ENCODE results near the gene ALKBH1.
"Not testable (repeated sequence)": the region's sequence is repeated elsewhere in the genome, so short reads cannot be mapped to it uniquely, and the experiment has no call there.

Gene ALKBH1

GRCh38 chr14:77667331-77667730 lies 40.5 kb downstream of the ALKBH1 start:
- DNase-seq, result no peak

- DNase-seq, result no peak
These were observed 44.5 kb downstream of the ALKBH1 start for GRCh38 chr14:77663293-77663692.

GRCh38 chr14:77661562-77661961 lies 46.3 kb downstream of the ALKBH1 start:
- not testable (repeated sequence) for DNase-seq

GRCh38 chr14:77660754-77661153 lies 47.1 kb downstream of the ALKBH1 start:
- DNase-seq, result no peak

- DNase-seq, result no peak
These were observed 48.0 kb downstream of the ALKBH1 start for GRCh38 chr14:77659831-77660230.

GRCh38 chr14:77657280-77657679 lies 50.5 kb downstream of the ALKBH1 start:
- DNase-seq, result no peak

- no peak for DNase-seq
These were observed 53.8 kb downstream of the ALKBH1 start for GRCh38 chr14:77654001-77654441.

GRCh38 chr14:77649326-77649725 lies 58.5 kb downstream of the ALKBH1 start:
- no peak for DNase-seq

GRCh38 chr14:77648520-77649200 lies 59.2 kb downstream of the ALKBH1 start:
- DNase-seq, result no peak

- DNase-seq, result no peak
These were observed 60.0 kb downstream of the ALKBH1 start for GRCh38 chr14:77647853-77648252.

GRCh38 chr14:77646907-77647306 lies 60.9 kb downstream of the ALKBH1 start:
- no peak for DNase-seq

GRCh38 chr14:77645520-77646230 lies 62.1 kb downstream of the ALKBH1 start:
- DNase-seq, result no peak

- DNase-seq, result no peak
These were observed 65.4 kb downstream of the ALKBH1 start for GRCh38 chr14:77642407-77642806.

- peak; percentile 65 for DNase-seq
These were observed 66.1 kb downstream of the ALKBH1 start for GRCh38 chr14:77641534-77642341.

- DNase-seq, result no peak
These were observed 66.9 kb downstream of the ALKBH1 start for GRCh38 chr14:77640756-77641533.

- no peak for DNase-seq
These were observed 69.1 kb downstream of the ALKBH1 start for GRCh38 chr14:77638771-77639171.

GRCh38 chr14:77635869-77636268 lies 72.0 kb downstream of the ALKBH1 start:
- DNase-seq, result not testable (repeated sequence)

- not testable (repeated sequence) for DNase-seq
These were observed 72.4 kb downstream of the ALKBH1 start for GRCh38 chr14:77635466-77635865.

- no peak for DNase-seq
These were observed 77.7 kb downstream of the ALKBH1 start for GRCh38 chr14:77630111-77630510.

GRCh38 chr14:77625360-77625759 lies 82.5 kb downstream of the ALKBH1 start:
- no peak for DNase-seq

GRCh38 chr14:77623201-77623600 lies 84.6 kb downstream of the ALKBH1 start:
- DNase-seq, result no peak

All from CD4-positive, alpha-beta T cell treated with Interleukin-12 subunit alpha and Interleukin-12 subunit beta, for 1 hour (primary cell).